ENCODE data around the gene HOXD4. TPM values are rescaled to one million over a fixed set of nuclear protein-coding genes. Genes with fewer than 3 reads are reported as not detected.

Gene HOXD4
- polyA plus RNA-seq, 1 donor, result 8.2 TPM

DNA sequence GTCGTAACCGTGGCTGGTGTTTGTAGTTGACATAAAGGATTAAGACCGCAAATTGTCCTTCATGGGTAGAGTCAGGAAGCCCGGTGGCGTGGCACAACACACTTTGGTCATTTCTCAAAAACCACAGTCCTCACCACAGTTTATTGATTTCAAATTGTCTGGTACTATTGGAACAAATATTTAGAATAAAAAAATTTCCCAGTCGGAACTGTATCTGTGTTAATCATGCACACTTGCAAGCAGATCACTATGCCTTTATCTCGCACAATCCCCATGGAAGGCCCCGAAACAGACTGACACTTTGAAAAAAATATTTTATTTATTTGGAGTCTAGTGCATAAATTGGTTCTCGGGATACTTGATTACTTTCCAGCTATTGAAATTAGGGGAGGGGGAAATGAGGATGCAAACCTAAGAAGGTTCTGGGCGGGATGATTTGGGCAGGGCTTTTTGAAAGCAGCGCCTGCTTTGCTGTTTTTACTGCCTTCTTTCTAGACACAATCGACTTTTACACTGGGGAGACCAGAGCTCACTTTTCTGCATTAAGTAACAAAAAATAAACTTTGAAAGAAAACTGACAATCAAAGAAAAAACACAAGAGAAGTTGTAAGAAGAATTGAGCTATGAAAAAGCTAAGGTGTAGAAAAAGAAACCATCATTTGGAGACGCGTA, 21.7 kb downstream of the HOXD4 start:
- DNase-seq, result no peak

DNA sequence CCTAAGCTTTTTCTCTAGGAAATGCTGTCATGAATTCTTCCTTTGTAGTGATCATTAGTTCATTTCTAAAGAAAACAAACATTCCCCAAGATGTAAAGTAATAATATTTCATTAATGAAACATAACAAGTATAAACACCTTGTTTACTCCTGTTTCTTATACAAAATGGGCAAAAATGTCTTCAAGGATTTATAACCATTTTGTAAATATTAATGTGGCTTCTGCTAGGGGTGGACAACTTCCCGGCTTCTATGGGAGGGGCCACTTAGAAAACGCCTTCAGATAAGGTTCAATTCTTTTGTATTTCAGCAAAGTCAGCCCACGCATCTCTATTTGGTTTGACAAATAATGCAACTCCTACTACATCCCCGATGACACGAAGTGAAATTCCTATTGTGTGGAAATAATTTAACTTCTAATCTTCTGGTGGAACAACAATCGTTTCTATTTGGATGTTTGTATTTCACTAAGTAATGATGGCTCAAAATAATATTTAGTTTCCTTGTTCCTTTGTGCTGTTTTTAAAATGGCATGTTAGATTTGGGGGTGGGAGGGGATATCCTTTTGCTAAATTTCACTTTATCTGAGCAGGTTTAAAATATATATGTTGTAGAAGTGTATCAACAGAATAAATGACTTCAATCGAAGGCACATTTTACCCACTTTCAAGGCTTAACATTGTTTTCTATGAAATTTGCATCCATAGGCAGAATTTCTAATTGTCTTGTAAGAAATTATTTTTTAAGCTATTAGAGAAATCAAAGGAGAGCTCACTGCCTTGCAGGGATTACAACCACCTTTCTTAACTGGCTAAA, 22.4 kb downstream of the HOXD4 start:
- no peak for DNase-seq

DNA sequence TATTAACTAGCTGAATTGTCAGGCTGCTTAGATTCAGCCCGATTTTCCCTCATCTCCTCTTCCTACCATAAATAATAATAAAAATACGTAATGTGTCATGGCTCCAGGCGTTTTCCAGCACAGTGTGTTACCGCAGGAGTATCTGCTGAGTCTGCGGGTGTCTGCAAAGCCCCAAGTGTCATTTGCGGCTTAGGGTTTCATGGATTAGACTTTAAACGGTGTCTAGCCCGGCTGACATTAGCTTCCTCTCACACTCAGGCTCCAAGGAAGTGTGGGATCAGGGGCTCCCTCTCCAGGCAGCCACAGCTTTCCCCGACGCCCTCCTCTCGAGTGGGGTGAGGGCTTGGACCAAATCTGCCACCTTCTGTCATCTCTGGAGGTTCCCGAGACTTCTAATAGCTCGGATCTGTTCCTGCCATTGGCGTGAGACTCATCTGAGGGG, 23.1 kb downstream of the HOXD4 start:
- DNase-seq, result no peak

DNA sequence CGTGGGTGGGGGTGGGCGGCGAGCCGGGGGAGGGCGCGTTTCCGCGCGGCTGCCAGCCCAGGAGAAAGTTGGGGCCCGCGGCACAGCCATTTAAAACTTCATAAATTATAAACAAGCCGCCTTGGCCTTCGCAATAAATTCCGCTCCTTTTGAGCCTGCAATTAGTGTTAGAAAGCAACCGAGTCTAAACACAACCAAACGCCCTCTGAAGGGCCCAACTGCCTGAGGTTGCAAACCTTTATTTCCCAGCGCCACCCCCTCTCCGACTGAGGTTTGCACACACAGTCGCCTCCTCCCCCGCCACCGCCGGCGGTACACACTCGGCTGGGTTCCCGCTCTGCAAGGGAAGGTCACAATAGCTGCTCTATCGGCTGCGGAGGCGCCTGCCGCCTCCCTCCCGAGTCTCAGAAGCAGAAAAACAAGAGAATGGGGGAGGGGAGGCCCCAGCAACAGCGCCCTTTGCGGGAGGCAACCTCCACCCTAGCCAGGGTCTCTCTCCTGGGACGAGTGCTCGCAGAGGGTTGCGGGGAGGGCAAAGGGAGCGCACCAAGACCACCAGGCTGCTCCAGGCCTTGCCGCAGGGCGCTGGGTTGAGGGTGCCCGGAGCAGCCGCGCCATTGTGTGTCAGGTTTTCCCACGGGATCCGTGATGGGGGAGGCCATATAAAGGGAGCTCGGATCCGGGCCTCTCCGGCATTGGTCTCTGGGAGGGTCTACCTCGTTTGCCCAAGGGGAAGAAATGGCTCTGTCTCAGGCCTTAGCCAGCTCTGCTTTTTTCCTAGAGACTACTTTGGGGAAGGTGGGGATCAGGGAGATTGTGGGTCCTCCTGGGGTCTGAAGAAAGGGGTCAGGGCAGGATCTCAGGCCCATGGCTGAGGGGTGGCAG, 23.7 kb downstream of the HOXD4 start:
- DNase-seq, result no peak

DNA sequence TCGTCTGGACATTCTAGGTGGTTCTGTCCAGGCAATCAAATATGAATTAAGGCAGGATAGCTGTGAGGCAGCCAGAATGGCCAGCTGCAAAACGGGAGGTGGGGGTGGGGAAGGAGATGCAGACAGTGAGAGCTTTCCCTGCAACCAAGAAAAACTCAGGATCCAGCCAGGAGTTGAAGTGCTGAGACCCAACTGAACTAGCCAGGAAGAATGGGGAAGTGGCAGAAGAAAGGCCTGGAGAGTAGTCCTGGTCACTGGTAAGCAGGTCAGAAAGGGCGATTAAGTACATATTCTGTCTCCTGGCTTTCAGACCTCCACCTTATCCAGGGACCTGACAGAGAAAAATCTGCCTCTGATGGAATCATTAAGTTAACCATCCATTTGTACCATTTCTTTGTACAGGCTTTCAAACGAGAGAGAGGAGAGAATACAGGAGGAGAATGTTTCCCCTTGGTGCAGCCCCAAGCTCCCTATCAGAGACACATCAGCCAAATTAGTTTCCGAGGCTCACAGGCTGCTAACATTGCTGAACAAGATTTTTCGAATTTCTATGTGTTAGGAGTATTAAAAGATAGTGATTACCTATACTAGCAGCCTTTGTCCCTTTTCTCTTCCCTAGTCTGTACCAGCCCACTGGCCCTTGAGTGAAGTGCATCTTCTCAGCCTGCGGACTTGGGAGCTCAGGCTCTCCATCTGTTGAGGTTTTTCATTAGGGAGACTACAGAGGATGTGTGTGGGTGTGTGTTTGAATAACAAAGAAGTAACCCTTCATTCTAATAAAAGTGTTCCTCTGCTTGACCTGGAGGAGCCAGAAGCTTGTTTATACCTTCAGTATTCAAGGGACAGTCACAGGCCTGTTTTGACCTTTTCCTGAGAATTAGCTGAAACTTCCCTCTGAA, 24.6 kb downstream of the HOXD4 start:
- no peak for DNase-seq

DNA sequence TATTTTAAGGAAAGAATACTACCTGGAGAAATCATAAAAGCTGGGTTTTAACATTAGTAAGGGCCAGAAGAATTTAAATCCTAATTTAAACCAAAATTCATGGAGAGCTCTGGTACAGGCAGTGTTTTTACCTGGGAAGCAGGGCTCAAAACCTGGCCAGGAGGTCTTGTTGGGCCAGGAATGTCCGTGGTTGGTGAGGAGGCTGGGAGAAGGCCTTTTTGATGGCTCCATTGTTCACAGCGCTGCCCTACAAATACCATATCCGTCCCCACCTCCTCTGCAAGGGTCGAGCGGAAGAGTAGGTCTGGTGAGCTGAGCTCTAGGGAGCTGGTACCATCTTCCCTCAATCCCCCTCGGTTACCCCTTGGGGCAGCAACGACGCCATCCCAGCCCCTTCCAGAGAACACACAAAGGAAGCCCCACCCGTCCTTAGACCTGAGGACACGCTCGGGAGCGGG, 26.3 kb downstream of the HOXD4 start:
- no peak for DNase-seq

DNA sequence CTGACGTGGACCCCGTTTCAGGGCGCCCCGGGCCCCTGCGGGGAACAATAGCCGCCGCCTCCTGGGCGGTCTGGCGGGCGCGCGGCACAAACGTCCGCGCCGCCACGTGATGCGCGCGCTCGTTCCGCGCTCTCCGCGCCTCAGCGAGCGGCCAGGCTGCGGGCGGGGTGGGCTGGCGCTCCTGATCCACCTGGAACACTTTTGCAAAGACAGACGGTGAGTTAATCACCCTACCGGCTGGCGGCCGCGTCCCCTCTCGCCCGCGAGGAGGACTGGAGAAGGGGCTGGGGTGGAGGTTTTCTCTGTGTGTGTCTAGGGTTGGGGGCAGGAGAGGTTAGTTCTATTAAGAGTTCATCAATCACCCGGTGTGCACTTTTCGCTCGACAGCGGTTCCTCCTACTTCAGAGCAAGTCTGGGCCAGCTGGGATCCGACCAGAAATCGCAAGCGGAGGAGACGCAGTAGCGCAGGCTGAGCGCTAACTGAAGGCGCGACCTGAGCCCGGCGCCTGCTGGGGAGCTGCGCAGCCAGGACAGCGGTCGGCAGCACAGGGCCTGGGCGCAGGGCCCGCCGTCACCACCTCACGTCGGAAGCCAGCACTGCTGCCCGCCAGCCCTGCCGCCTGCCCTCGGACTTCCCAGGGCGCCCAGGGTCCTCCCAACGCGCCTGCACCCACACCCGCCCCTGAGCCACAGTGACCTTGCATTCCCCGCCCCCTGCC, 26.8 kb downstream of the HOXD4 start:
- no peak for DNase-seq

DNA sequence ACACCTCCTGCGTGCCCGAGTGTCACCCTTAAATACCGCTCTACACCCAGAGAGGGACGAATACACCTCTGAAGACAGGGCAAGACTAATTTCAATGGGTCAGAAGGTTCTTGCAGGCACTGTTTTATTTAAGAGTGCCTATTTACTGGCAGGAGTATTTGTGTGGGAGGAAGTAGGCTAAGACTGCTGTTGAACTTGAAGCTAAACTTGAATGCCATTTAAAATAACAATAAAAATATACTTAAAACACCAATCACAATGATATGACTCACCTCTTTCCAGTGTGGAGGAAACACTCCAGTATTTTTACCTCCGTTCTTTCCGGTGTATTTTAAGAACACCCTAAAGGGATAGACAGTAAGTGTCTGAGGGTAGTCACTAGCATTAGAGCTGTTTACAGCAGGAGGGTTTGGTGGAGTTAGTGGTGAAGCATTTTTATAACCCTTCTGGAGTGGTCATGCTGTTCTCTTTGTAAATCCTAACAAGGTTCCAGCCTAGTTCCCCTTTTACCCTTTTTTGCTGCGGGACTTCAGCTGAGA, 27.5 kb downstream of the HOXD4 start:
- DNase-seq, result no peak

DNA sequence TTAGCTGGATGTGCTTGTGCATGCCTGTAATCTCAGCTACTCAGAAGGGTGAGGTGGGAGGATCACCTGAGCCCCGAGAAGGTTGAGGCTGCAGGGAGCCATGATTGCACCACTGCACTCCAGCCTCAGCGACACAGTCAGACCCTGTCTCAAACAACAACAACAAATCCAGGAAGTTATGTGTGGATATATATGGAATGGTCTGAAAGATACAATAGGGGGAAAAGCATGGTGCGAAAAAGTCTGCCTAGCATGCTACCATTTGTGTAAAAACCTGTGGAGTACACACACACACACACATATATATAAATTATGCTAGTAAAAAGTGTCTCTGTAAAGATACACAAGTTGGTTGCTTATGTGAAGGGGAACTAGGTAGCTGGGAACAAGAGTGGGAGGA, 30.2 kb downstream of the HOXD4 start:
- no peak for DNase-seq

DNA sequence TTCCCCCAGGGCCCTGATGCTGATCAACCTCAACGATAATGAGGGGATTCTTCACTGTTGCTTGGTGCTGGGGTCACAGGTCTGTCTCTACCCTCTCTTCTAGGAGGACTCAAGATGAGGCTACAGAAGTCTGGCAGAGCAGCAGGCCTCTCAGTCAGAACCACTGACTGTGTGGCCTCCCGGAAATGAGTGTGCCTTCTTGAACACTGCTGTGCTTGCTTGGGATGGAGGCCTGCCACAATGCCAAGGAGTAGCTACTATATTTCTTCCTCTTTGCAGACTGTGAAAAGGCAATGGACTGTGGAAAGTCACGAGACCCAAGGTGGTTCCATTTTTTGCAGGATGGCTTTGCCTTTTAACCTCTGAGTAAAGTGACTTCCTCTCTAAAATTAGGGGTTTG, 31.3 kb downstream of the HOXD4 start:
- no peak for DNase-seq

DNA sequence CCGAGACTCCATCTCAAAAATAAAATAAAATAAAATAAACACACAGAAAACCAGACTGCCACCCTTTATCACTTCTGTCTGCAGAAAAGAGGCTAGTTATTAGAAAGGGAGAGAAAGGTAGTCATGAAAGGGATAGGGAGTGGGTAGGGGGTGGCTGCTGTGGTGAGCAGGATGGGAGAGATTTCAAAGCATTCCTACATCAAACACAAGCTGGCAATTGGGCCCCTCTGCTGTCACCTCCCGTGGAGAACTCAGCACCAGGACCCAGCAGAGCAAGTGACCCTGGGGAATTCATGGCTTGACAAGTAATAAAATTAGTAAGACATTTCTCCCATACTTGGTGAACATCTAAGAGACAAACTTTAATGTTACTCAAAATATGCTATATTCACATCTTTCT, 33.4 kb downstream of the HOXD4 start:
- DNase-seq, result no peak

DNA sequence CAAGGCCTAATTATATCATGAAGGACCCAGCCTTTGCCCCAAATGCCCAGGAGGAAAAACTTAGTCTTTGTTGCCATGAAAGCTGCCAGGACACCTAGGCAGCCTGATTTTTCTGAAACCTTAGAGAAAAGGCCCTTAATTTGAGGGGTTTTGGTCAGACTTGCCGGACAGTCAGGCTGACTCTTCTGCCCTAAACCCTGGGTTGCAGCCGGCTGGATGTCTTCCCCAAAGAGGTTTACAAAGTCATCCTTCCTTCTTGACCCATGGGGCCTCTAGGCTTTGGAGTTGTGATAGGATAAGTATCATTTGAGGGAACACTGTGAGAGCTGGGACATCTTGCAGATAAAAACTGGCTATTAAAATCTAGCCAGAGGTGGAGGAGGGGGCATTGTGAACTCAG, 34.7 kb downstream of the HOXD4 start:
- DNase-seq, result no peak

DNA sequence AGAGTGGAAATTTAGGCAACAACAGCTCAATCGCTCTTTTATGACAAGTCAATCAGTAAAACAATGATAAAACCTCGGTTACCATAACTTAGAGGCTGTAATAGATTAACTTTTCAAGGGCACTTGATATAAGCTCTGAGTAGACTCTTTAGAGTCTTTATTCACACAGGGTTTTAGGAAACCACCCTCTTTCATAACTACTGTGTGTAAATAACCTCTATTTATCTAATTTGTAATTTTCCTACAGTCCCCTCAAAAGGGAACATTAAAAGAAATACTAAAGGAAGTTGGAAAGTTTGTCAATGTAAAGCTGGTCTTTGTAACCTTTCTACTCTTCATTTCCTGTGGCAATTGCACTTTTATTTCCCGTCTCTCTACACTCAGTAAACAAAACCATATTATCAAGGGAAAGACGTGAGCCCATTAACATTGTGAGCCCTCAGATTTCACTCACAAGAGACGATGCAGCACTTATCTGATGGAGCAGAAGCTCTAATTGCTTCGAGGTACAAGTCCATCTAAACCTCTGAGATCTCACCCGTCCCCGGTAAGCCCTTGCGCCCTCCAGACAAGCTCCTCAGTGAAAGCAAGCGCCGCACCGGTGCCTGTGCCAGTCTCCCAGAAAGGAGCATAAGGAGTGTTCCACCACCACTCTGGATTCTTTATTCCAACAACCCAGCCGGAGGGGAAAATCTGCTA, 36.0 kb downstream of the HOXD4 start:
- no peak for DNase-seq

DNA sequence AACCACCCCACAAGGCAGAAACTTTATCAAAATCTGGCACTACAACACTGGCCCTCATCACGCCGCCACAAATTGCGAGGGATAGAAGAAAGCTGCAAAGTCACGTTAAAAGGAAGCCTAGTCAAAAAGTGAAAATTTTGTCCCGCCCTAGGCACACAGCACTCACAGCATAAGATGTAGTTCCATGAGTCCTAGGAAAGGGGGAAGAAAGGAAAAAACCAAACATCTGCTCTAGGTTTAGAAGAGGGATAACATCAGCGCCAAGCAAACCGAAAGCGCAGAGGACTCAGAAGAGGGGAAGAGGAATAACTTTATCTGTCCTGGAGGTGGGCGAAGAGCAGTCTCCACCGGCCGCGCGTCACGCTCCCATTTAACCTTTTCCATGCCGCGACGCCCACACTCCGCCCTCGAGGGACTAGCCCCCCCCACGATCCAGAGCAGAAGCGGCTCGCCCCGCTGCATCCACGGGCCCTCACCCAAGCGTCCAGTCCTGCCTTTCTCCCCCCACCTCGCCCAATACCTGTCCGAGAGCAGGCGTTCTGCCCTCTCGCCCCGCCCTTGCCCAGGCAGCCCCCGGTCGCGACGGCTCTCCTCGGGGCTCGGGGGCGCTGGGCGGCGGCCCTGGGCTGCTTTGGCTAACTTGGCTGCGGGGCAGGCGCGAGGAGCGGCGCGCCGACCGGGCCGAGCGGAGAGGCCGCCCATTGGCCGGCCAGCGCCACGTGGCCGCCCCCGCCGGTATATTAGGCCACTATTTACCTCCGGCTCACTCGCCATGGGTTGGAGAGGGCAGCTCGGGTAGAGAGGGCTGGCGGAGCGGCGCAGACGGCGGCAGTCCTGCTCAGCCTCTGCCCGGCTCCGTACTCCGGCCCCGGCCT, 36.8 kb downstream of the HOXD4 start, which contains the start of gene HOXD1:
Gene HOXD1, plus strand, starts transcription at position 770 of the 875 bp plus-strand sequence. CDS start 134 bp downstream, outside the sequence.
- DNase-seq, result no peak

DNA sequence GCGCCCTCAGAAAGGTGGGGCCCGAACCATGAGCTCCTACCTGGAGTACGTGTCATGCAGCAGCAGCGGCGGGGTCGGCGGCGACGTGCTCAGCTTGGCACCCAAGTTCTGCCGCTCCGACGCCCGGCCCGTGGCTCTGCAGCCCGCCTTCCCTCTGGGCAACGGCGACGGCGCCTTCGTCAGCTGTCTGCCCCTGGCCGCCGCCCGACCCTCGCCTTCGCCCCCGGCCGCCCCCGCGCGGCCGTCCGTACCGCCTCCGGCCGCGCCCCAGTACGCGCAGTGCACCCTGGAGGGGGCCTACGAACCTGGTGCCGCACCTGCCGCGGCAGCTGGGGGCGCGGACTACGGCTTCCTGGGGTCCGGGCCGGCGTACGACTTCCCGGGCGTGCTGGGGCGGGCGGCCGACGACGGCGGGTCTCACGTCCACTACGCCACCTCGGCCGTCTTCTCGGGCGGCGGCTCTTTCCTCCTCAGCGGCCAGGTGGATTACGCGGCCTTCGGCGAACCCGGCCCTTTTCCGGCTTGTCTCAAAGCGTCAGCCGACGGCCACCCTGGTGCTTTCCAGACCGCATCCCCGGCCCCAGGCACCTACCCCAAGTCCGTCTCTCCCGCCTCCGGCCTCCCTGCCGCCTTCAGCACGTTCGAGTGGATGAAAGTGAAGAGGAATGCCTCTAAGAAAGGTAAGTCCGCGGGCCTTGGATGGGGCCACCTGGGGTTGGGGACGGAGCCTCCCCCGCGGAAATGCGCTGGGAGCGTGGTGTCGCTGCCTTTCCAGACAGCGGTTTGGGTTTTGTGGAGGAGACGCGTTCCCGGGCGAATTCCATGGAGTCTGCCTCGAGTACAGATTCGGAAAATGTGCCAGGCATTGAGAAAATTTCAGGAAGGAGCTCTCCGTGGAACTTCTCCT, 37.7 kb downstream of the HOXD4 start:
- DNase-seq, result no peak

DNA sequence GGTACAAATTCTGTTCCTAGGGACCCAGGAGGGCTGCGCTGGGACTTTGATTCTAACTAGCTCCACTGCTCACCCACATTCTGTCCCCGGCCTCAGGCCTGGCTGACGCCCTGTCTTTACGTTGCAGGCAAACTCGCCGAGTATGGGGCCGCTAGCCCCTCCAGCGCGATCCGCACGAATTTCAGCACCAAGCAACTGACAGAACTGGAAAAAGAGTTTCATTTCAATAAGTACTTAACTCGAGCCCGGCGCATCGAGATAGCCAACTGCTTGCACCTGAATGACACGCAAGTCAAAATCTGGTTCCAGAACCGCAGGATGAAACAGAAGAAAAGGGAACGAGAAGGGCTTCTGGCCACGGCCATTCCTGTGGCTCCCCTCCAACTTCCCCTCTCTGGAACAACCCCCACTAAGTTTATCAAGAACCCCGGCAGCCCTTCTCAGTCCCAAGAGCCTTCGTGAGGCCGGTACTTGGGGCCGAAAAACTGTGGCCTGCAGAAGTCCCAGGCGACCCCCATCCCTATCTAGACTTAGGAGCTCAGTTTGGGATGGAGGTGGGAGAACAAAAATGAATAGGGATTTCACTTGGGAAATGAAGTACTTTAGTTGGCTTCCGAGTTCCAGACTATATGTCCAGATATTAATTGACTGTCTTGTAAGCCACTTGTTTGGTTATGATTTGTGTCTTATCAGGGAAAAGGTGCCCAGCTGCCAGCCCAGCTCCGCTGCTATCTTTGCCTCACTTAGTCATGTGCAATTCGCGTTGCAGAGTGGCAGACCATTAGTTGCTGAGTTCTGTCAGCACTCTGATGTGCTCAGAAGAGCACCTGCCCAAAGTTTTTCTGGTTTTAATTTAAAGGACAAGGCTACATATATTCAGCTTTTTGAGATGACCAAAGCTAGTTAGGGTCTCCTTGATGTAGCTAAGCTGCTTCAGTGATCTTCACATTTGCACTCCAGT, 38.6 kb downstream of the HOXD4 start:
- DNase-seq, result no peak

DNA sequence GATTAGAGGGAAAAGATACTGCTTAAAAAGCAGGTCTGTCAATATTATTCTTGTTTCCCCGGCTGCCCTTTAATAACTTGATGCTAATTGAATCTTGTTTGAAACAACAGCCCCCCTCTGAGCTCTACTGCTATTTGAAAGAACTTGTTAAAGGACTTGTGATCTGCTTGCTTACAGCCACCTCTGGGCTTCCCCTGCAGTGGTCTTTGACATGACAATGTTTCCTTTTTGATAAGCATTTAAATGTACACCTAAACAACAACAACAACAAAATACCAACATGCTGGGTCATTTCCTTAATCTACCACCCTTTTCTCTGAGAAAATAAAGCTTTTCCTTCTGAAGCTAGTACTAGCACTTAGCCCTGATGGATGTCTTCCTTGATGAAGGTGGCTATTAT, 41.0 kb downstream of the HOXD4 start:
- no peak for DNase-seq

Measured in hindlimb muscle (tissue), 1 donor.